Neural progenitor cell (in vitro differentiated cells): ENCODE data around the gene PAQR8. TPM values are rescaled to one million over a fixed set of nuclear protein-coding genes. Genes with fewer than 3 reads are reported as not detected.

Experiments
- DNase-seq: peaks from one replicate; pipeline ENCODE4 v3.0.0-alpha.2; 2016; ENCODE audit warnings: low spot score
- H2AFZ ChIP-seq: fragments of 200-600 bp; sonication (generic); replicated peaks from 2 replicates; pipeline ENCODE4 v1.6.1; 2016; ENCODE audit warnings: antibody characterized with exemption
- H3F3A ChIP-seq: fragments of 200-600 bp; sonication (generic); 2 replicates; pipeline ENCODE4 v1.6.1; 2016; ENCODE audit warnings: antibody characterized with exemption, low read depth
- H3K27ac ChIP-seq: fragments of 200-600 bp; sonication (generic); 2 replicates; pipeline ENCODE4 v1.5.1; 2016; ENCODE audit warnings: mild to moderate bottlenecking
- H3K27me3 ChIP-seq: fragments of 200-600 bp; sonication (generic); 2 replicates; pipeline ENCODE4 v1.6.1; 2016; ENCODE audit warnings: mild to moderate bottlenecking, moderate library complexity
- H3K36me3 ChIP-seq: fragments of 200-600 bp; sonication (generic); 2 replicates; pipeline ENCODE4 v1.5.1; 2016
- H3K4me1 ChIP-seq: fragments of 200-600 bp; sonication (generic); 2 replicates; pipeline ENCODE4 v1.6.1; 2016; ENCODE audit warnings: mixed run types
- H3K4me2 ChIP-seq: fragments of 200-600 bp; sonication (generic); 2 replicates; pipeline ENCODE4 v1.6.1; 2016
- H3K4me3 ChIP-seq: fragments of 200-600 bp; sonication (generic); 2 replicates; pipeline ENCODE4 v1.5.1; 2016
- H3K79me2 ChIP-seq: fragments of 200-600 bp; sonication (generic); 2 replicates; pipeline ENCODE4 v1.6.1; 2016; ENCODE audit warnings: low read depth
- H3K9ac ChIP-seq: fragments of 200-600 bp; sonication (generic); 2 replicates; pipeline ENCODE4 v1.6.1; 2016
- H3K9me3 ChIP-seq: fragments of 200-600 bp; sonication (generic); 2 replicates; pipeline ENCODE4 v1.5.1; 2016; ENCODE audit warnings: low read depth
- H4K20me1 ChIP-seq: fragments of 200-600 bp; sonication (generic); 2 replicates; pipeline ENCODE4 v1.6.1; 2016; ENCODE audit warnings: low read depth
- H3K27ac Mint-ChIP-seq: 3 replicates; pipeline ENCODE4 v1.8.0; 2021; ENCODE audit warnings: mixed read lengths
- H3K27me3 Mint-ChIP-seq: 2 replicates; pipeline ENCODE4 v1.8.0; 2022; ENCODE audit warnings: low read depth, mild to moderate bottlenecking, inconsistent platforms, moderate library complexity, mixed read lengths; ENCODE audit not compliant: insufficient read depth
- H3K36me3 Mint-ChIP-seq: 3 replicates; pipeline ENCODE4 v1.8.0; 2021; ENCODE audit warnings: mixed read lengths
- H3K4me1 Mint-ChIP-seq: 3 replicates; pipeline ENCODE4 v1.8.0; 2021; ENCODE audit warnings: mixed read lengths
- H3K4me3 Mint-ChIP-seq: 3 replicates; pipeline ENCODE4 v1.8.0; 2021; ENCODE audit warnings: mild to moderate bottlenecking, moderate library complexity, mixed read lengths
- H3K9me3 Mint-ChIP-seq: 3 replicates; pipeline ENCODE4 v1.8.0; 2020; ENCODE audit warnings: mixed read lengths
- EZH2 ChIP-seq: fragments of 200-600 bp; sonication (generic); IDR thresholded peaks from 2 replicates; pipeline ENCODE4 v1.6.1; 2017; ENCODE audit warnings: antibody characterized with exemption, mild to moderate bottlenecking, moderate library complexity
- EZH2phosphoT487 ChIP-seq: fragments of 200-600 bp; sonication (generic); IDR thresholded peaks from 2 replicates; pipeline ENCODE4 v1.6.1; 2017; ENCODE audit warnings: antibody characterized with exemption
- total RNA-seq: library from RNA; depleted of rRNA; stranded (reverse); fragments of >200 nt; gene quantifications from 2 replicates; pipeline ENCODE4 v1.2.3, GENCODE V29; 2015; ENCODE audit warnings: low replicate concordance
- TF ChIP-seq, protein P1 (sequence below): fragments of 200-600 bp; sonication (generic); IDR thresholded peaks from 2 replicates; pipeline ENCODE4 v1.5.1; 2017; ENCODE audit warnings: antibody characterized with exemption, mild to moderate bottlenecking

Gene PAQR8
- total RNA-seq, 1 donor from 2014 or later, result 16.9 TPM

DNA sequence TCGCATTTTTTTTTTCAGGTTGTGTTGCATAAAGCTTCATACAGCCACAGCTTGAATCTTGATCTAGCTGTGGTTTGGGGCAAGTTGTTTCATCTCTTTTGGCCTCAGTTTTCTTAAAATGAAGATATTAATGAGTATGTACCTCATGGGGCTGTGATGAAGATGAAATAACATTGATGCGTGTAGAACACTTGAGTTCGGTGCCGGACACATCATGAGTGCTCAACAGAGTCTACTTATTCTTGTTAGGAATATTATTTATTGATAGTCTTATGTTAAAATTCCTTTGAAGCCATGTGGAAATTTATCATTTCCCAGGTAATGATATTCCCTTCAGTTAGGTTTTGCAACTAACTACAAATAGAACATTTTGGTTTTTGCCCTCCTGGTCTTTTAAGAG, 3.4 kb downstream of the PAQR8 start:
- H3K27me3 Mint-ChIP-seq, result peaks cover 12% of the 10 kb centered on the region
- Histone ChIP-seq H2AFZ (no peak overlapping the region), H3K36me3 (no peaks in the 10 kb centered on the region), H3K27me3 (peaks cover 31% of the 10 kb centered on the region), H3K9me3 (no peaks in the 10 kb centered on the region), H3K9ac (no peak overlapping the region), H3K27ac (no peak overlapping the region), H3K79me2 (peaks cover 17% of the 10 kb centered on the region), H4K20me1 (peaks cover 13% of the 10 kb centered on the region), H3F3A (peaks cover 6% of the 10 kb centered on the region), H3K4me1 (peaks cover 18% of the 10 kb centered on the region), H3K4me3 (no peak overlapping the region), H3K4me2 (no peak overlapping the region)
- TF ChIP-seq, protein P1, sequence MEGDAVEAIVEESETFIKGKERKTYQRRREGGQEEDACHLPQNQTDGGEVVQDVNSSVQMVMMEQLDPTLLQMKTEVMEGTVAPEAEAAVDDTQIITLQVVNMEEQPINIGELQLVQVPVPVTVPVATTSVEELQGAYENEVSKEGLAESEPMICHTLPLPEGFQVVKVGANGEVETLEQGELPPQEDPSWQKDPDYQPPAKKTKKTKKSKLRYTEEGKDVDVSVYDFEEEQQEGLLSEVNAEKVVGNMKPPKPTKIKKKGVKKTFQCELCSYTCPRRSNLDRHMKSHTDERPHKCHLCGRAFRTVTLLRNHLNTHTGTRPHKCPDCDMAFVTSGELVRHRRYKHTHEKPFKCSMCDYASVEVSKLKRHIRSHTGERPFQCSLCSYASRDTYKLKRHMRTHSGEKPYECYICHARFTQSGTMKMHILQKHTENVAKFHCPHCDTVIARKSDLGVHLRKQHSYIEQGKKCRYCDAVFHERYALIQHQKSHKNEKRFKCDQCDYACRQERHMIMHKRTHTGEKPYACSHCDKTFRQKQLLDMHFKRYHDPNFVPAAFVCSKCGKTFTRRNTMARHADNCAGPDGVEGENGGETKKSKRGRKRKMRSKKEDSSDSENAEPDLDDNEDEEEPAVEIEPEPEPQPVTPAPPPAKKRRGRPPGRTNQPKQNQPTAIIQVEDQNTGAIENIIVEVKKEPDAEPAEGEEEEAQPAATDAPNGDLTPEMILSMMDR, result no peak
- no peak for DNase-seq
- no peaks in the 10 kb centered on the region for H3K9me3 Mint-ChIP-seq
- H3K36me3 Mint-ChIP-seq, result peaks cover 21% of the 10 kb centered on the region
- no peak overlapping the region for H3K27ac Mint-ChIP-seq
- H3K4me1 Mint-ChIP-seq, result peaks cover 28% of the 10 kb centered on the region
- no peak overlapping the region for H3K4me3 Mint-ChIP-seq

DNA sequence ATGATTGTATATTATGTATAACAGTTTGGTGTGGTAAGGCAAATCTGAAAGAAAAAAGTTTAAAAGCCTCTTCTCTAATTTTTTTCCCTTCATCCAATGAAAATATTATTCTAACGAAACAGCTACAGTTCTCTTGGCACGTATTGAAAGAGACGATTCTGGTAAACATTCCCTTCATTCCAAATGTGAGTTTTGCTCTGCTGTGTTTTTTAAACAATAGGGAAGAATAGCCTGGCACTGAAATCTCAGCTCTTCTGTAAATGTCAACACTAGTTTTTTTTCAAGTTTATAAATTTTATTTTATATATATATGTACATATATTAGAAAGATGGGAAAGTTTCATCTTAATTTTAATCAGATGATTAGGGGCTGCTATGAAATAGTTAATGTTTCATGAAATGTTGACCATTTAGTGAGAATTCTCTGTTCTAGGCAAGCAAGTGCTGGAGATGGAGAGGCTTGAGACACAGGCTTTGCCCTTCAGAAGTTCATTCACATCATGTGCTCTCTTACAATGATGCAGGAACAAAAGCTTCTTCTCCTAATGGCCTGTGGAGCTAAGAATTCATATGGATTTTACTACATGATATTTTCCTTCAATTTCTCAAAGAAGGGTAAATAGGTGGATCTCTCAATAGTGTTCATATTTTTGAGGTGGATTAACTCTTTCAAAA, 4.1 kb downstream of the PAQR8 start:
- no peak overlapping the region for H3K27ac ChIP-seq

DNA sequence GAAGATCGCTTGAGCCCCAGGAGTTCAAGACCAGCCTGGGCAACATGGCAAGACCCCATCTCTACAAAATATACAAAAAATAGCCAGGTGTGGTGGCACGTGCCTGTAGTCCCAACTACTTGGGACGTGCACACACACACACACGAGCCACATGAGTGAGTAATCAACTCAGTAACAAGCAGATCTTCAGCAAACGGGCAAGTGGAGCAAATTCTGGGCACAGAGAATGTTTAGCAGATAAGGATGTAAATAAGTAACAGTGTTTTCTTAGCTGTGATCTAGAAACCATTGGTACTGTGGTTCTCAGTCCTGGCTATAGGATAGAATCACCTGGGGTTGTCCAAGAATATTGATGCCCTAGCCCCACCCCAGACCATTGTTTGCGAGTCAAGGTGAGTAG, 6.1 kb downstream of the PAQR8 start:
- Histone ChIP-seq H3K36me3 (no peaks in the 10 kb centered on the region), H3K4me2 (no peak overlapping the region), H3F3A (peaks cover 19% of the 10 kb centered on the region), H3K4me1 (peaks cover 23% of the 10 kb centered on the region), H3K9ac (no peak overlapping the region), H3K27me3 (peaks cover 10% of the 10 kb centered on the region), H3K4me3 (no peak overlapping the region), H2AFZ (no peak overlapping the region), H3K27ac (no peak overlapping the region), H3K9me3 (no peaks in the 10 kb centered on the region), H3K79me2 (peaks cover 15% of the 10 kb centered on the region), H4K20me1 (peaks cover 13% of the 10 kb centered on the region)
- Mint-ChIP-seq H3K27me3 (peaks cover 3% of the 10 kb centered on the region), H3K27ac (no peak overlapping the region), H3K4me1 (peaks cover 20% of the 10 kb centered on the region), H3K4me3 (no peak overlapping the region), H3K9me3 (no peaks in the 10 kb centered on the region), H3K36me3 (peaks cover 21% of the 10 kb centered on the region)
- TF ChIP-seq EZH2 (no peak), EZH2phosphoT487 (no peak)
- TF ChIP-seq, protein P1, result no peak
- no peak for DNase-seq

More for the DNA sequence above, 4.1 kb downstream of the PAQR8 start:
- no peaks in the 10 kb centered on the region for H3K9me3 Mint-ChIP-seq
- no peak overlapping the region for H3K4me3 Mint-ChIP-seq
- H3K4me3 ChIP-seq, result no peak overlapping the region
- H3K27ac Mint-ChIP-seq, result no peak overlapping the region
- peaks cover 6% of the 10 kb centered on the region for H3F3A ChIP-seq
- peaks cover 21% of the 10 kb centered on the region for H3K36me3 Mint-ChIP-seq
- H3K9ac ChIP-seq, result no peak overlapping the region
- H3K79me2 ChIP-seq, result peaks cover 17% of the 10 kb centered on the region
- peaks cover 12% of the 10 kb centered on the region for H3K27me3 Mint-ChIP-seq
- H4K20me1 ChIP-seq, result peaks cover 13% of the 10 kb centered on the region
- peaks cover 14% of the 10 kb centered on the region for H3K4me1 ChIP-seq
- no peaks in the 10 kb centered on the region for H3K36me3 ChIP-seq
- H3K4me2 ChIP-seq, result no peak overlapping the region
- no peak for DNase-seq
- H3K4me1 Mint-ChIP-seq, result peaks cover 22% of the 10 kb centered on the region
- TF ChIP-seq EZH2 (no peak), EZH2phosphoT487 (no peak)
- TF ChIP-seq, protein P1, result no peak
- H2AFZ ChIP-seq, result no peak overlapping the region
- no peaks in the 10 kb centered on the region for H3K9me3 ChIP-seq
- H3K27me3 ChIP-seq, result peaks cover 25% of the 10 kb centered on the region
